ENCODE results near the gene SAPCD2. TPM values are rescaled to one million over a fixed set of nuclear protein-coding genes. Genes with fewer than 3 reads are reported as not detected.
"Not testable (repeated sequence)": the region's sequence is repeated elsewhere in the genome, so short reads cannot be mapped to it uniquely, and the experiment has no call there.

SAPCD2 gene
- total and polyA plus RNA-seq, 4 donors, result 1.3 to 2.1 (median 1.6) TPM

DNA sequence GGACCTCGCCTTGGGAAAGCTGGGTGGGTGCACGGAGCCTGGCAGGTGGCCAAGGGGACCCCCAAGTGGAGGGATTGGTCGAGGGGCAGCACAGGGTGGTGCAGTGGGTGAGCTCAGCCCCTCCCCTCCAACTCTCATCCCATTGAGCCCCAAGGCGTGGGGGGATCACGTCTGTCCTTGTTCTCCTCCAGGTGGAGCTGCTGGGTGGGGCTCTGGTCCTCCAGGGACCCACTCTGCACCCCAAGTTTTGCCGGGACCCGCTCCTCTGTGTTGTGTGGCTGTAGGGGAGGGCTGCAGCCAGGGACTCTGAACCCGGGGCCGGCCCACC is 34.9 kb downstream of the SAPCD2 start:
- Histone ChIP-seq H3K27ac (ENCODE audit: low read depth in 1 of 2, low read length in 1 of 2) (no peak overlapping the region), H3K4me3 (no peak overlapping the region), H3K4me1 (ENCODE audit: control insufficient read depth in 5 of 5, insufficient read depth in 5 of 5, low read length in 5 of 5) (peaks cover 0 to 7% (median 0%) of the 10 kb centered on the region in 5 donors), H3K9me3 (ENCODE audit: control insufficient read depth in 4 of 4, insufficient read depth in 3 of 4, low read length in 3 of 4) (no peaks in the 10 kb centered on the region), H3K36me3 (ENCODE audit: control insufficient read depth in 4 of 4, insufficient read depth in 4 of 4, low read length in 4 of 4) (peaks cover 0 to 15% (median 0%) of the 10 kb centered on the region in 4 donors), H3K27me3 (ENCODE audit: control insufficient read depth in 3 of 3, insufficient read depth in 3 of 3, low read length in 2 of 3) (no peaks in the 10 kb centered on the region), H3K9ac (ENCODE audit: insufficient read depth in 1 of 2, low read length in 2 of 2) (no peak overlapping the region)
- WGBS, 2 donors, result 30 to 36% methylated on average over 9 of the region's 9 CpGs
- no peak for TF ChIP-seq CTCF (IDR thresholded peaks at IDR 0.05; ENCODE audit: control extremely low read depth, extremely low read depth)
- ATAC-seq (ENCODE audit: insufficient read depth, low FRiP score) (no peak), DNase-seq (no peak)

GRCh38 chr9:137034709-137035506 is 35.4 kb downstream of the SAPCD2 start:
- H3K4me3 ChIP-seq, result no peak overlapping the region
- peak; percentile 83 to 88 (median 85) for DNase-seq
- H3K4me1 ChIP-seq (ENCODE audit: control insufficient read depth in 5 of 5, insufficient read depth in 5 of 5, low read length in 5 of 5), result peaks cover 0 to 7% (median 0%) of the 10 kb centered on the region in 5 donors
- peak; percentile 95 for TF ChIP-seq CTCF (IDR thresholded peaks at IDR 0.05; ENCODE audit: control extremely low read depth, extremely low read depth)
- no peak overlapping the region for H3K9ac ChIP-seq (ENCODE audit: insufficient read depth in 1 of 2, low read length in 2 of 2)
- WGBS, 2 donors, result 6 to 11% methylated on average over 24 of the region's 24 CpGs
- no peaks in the 10 kb centered on the region for H3K9me3 ChIP-seq (ENCODE audit: control insufficient read depth in 4 of 4, insufficient read depth in 3 of 4, low read length in 3 of 4)
- H3K27me3 ChIP-seq (ENCODE audit: control insufficient read depth in 3 of 3, insufficient read depth in 3 of 3, low read length in 2 of 3), result no peaks in the 10 kb centered on the region
- peak overlapping the region in 1 of 2 donors; percentile 54 for H3K27ac ChIP-seq (ENCODE audit: low read depth in 1 of 2, low read length in 1 of 2)
- ATAC-seq (ENCODE audit: insufficient read depth, low FRiP score), result peak; percentile 75
- peaks cover 0 to 11% (median 0%) of the 10 kb centered on the region in 4 donors for H3K36me3 ChIP-seq (ENCODE audit: control insufficient read depth in 4 of 4, insufficient read depth in 4 of 4, low read length in 4 of 4)

- 26 to 35% methylated on average over 15 of the region's 15 CpGs for WGBS, 2 donors
- DNase-seq, result no peak
These were observed 36.2 kb downstream of the SAPCD2 start for GRCh38 chr9:137034039-137034708.

DNA sequence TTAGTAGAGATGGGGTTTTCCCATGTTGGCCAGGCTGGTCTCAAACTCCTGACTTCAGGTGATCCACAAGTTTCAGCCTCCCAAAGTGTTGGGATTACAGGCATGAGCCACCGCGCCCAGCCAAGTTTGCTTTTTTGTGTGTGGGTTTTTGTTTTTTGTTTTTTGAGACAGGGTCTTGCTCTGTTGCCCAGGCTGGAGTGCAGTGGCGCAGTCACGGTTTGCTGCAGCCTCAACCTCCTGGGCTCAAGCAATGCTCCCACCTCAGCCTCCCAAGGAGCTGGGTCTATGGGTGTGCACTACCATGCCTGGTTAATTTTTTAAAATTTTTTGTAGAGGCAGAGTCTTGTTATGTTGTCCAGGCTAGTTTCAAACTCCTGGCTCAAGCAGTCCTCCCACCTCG is 36.9 kb downstream of the SAPCD2 start:
- Histone ChIP-seq H3K9ac (ENCODE audit: insufficient read depth in 1 of 2, low read length in 2 of 2) (peak overlapping the region in 1 of 2 donors; percentile 9), H3K4me1 (ENCODE audit: control insufficient read depth in 5 of 5, insufficient read depth in 5 of 5, low read length in 5 of 5) (peaks cover 0 to 12% (median 3%) of the 10 kb centered on the region in 5 donors)
- H3K27ac ChIP-seq (ENCODE audit: low read depth in 1 of 2, low read length in 1 of 2); H3K36me3 ChIP-seq (ENCODE audit: control insufficient read depth in 4 of 4, insufficient read depth in 4 of 4, low read length in 4 of 4); H3K27me3 ChIP-seq (ENCODE audit: control insufficient read depth in 3 of 3, insufficient read depth in 3 of 3, low read length in 2 of 3); ATAC-seq (ENCODE audit: insufficient read depth, low FRiP score); H3K4me3 ChIP-seq; H3K9me3 ChIP-seq (ENCODE audit: control insufficient read depth in 4 of 4, insufficient read depth in 3 of 4, low read length in 3 of 4); DNase-seq: not testable (repeated sequence)
- WGBS, 2 donors, result 72 to 89% methylated on average over 5 of the region's 5 CpGs

More at GRCh38 chr9:137034039-137034708, 36.2 kb downstream of the SAPCD2 start:
- Histone ChIP-seq H3K27ac (ENCODE audit: low read depth in 1 of 2, low read length in 1 of 2) (peak overlapping the region in 1 of 2 donors; percentile 20), H3K4me3 (no peak overlapping the region), H3K4me1 (ENCODE audit: control insufficient read depth in 5 of 5, insufficient read depth in 5 of 5, low read length in 5 of 5) (peaks cover 0 to 8% (median 0%) of the 10 kb centered on the region in 5 donors), H3K9ac (ENCODE audit: insufficient read depth in 1 of 2, low read length in 2 of 2) (no peak overlapping the region), H3K36me3 (ENCODE audit: control insufficient read depth in 4 of 4, insufficient read depth in 4 of 4, low read length in 4 of 4) (peaks cover 0 to 5% (median 0%) of the 10 kb centered on the region in 4 donors), H3K27me3 (ENCODE audit: control insufficient read depth in 3 of 3, insufficient read depth in 3 of 3, low read length in 2 of 3) (no peaks in the 10 kb centered on the region), H3K9me3 (ENCODE audit: control insufficient read depth in 4 of 4, insufficient read depth in 3 of 4, low read length in 3 of 4) (no peaks in the 10 kb centered on the region)
- no peak for ATAC-seq (ENCODE audit: insufficient read depth, low FRiP score)
- no peak for TF ChIP-seq CTCF (IDR thresholded peaks at IDR 0.05; ENCODE audit: control extremely low read depth, extremely low read depth)

Measured in lung (tissue), 12 donors.